Body of pancreas (tissue), 4 donors: ENCODE results near the gene NLGN1. TPM values are rescaled to one million over a fixed set of nuclear protein-coding genes. Genes with fewer than 3 reads are reported as not detected.
"Not testable (repeated sequence)": the region's sequence is repeated elsewhere in the genome, so short reads cannot be mapped to it uniquely, and the experiment has no call there.

Experiments
- ATAC-seq: fragments of 150-250 bp; one replicate; pipeline ENCODE4 v1.9.1; 2016
- DNase-seq, 4 donors: peaks; one replicate each; pipeline ENCODE4 v3.0.0-alpha.2; 2019
- H3K27ac ChIP-seq, 4 donors: fragments of 200-600 bp; sonication (generic); 1 replicate in 3 of 4; 2 replicates in 1 of 4; pipeline versions ENCODE4 v1.5.1 to v1.6.1; 2016 to 2019; ENCODE audit warnings: mild to moderate bottlenecking in 1 of 4, mixed read lengths in 1 of 4, moderate library complexity in 1 of 4
- H3K27me3 ChIP-seq, 2 donors: fragments of 200-600 bp; sonication (generic); one replicate each; pipeline ENCODE4 v1.6.0; 2016; ENCODE audit warnings: mild to moderate bottlenecking in 1 of 2
- H3K36me3 ChIP-seq, 2 donors: fragments of 200-600 bp; sonication (generic); replicated peaks in 1 of 2; 2 replicates each; pipeline ENCODE4 v1.5.1; 2016; ENCODE audit warnings: low read depth in 2 of 2; ENCODE audit not compliant: insufficient read depth in 1 of 2
- H3K4me1 ChIP-seq: fragments of 200-600 bp; sonication (generic); one replicate; pipeline ENCODE4 v1.6.0; 2016
- H3K4me3 ChIP-seq, 2 donors: fragments of 200-600 bp; sonication (generic); 1 replicate in 1 of 2; 2 replicates in 1 of 2; pipeline ENCODE4 v1.5.1; 2016 to 2019
- H3K9me3 ChIP-seq, 3 donors: fragments of 200-600 bp; sonication (generic); 1 replicate in 2 of 3; 2 replicates in 1 of 3; pipeline ENCODE4 v1.5.1; 2016
- CTCF ChIP-seq, 7 experiments: fragments of 450-650 bp in 4 of 7; fragments of 200-600 bp in 3 of 7; sonication (generic) in 3 of 7; IDR thresholded peaks; one replicate each; pipeline ENCODE4 v1.5.1; 2016 to 2019; ENCODE audit warnings: antibody characterized with exemption in 7 of 7
- POLR2A ChIP-seq, 3 donors: fragments of 450-650 bp; IDR thresholded peaks; one replicate each; pipeline ENCODE4 v1.6.1; 2016; ENCODE audit warnings: antibody characterized with exemption in 3 of 3, mild to moderate bottlenecking in 2 of 3
- WGBS, 2 donors: methylation state at CpG; one replicate each; pipeline ENCODE4 v1.1.5; 2017; 5-methylcytosine and 5-hydroxymethylcytosine counted together
- intact Hi-C: fragments of 100-400 bp; cut with DNase I; formaldehyde crosslinking; loops from one replicate; pipeline ENCODE4 v1.15.1; 2023
- total RNA-seq, 2 donors: library from RNA; depleted of rRNA; stranded (reverse); fragments of >200 nt; gene quantifications; one replicate each; pipeline ENCODE4 v1.1.0, GENCODE V29; 2016

Gene NLGN1
- total RNA-seq, 2 donors from 2014 or later = 0.52 to 1.3 TPM

GRCh38 chr3:173588556-173588955 is 191.0 kb downstream of the NLGN1 start:
- Histone ChIP-seq H3K4me3 (no peak overlapping the region), H3K4me1 (peaks cover 15% of the 10 kb centered on the region), H3K9me3 (no peaks in the 10 kb centered on the region), H3K36me3 (no peaks in the 10 kb centered on the region), H3K27ac (no peak overlapping the region), H3K27me3 (peaks cover 0 to 5% of the 10 kb centered on the region in 2 donors)
- intact Hi-C loops = no loop called here
- WGBS, 2 donors = 63 to 66% methylated on average over 3 of the region's 3 CpGs
- ATAC-seq (no peak), DNase-seq (no peak)
- TF ChIP-seq CTCF (IDR thresholded peaks at IDR 0.05) = no peak
- no peak for TF ChIP-seq POLR2A (IDR thresholded peaks at IDR 0.05)

- 93 to 96% methylated on average over 1 of the region's 1 CpG for WGBS, 2 donors
- TF ChIP-seq CTCF (IDR thresholded peaks at IDR 0.05) (no peak), POLR2A (IDR thresholded peaks at IDR 0.05) (no peak)
- Histone ChIP-seq H3K27ac (no peak overlapping the region), H3K4me3 (no peak overlapping the region), H3K27me3 (peaks cover 0 to 5% of the 10 kb centered on the region in 2 donors), H3K4me1 (peaks cover 15% of the 10 kb centered on the region), H3K36me3 (no peaks in the 10 kb centered on the region), H3K9me3 (no peaks in the 10 kb centered on the region)
- no peak for DNase-seq
- intact Hi-C loops = no loop called here
- ATAC-seq = no peak
Observed at GRCh38 chr3:173589116-173589515, 191.6 kb downstream of the NLGN1 start.

GRCh38 chr3:173591401-173591800 is 193.9 kb downstream of the NLGN1 start:
- TF ChIP-seq CTCF (IDR thresholded peaks at IDR 0.05) (no peak), POLR2A (IDR thresholded peaks at IDR 0.05) (no peak)
- Histone ChIP-seq H3K4me1 (no peaks in the 10 kb centered on the region), H3K36me3 (no peaks in the 10 kb centered on the region), H3K27me3 (no peaks in the 10 kb centered on the region), H3K27ac (no peak overlapping the region), H3K9me3 (no peaks in the 10 kb centered on the region), H3K4me3 (no peak overlapping the region)
- WGBS, 2 donors = 75 to 76% methylated on average over 2 of the region's 2 CpGs
- no peak for DNase-seq
- no peak for ATAC-seq
- intact Hi-C loops = no loop called here

GRCh38 chr3:173594881-173595280 is 197.3 kb downstream of the NLGN1 start:
- H3K4me1 ChIP-seq, H3K4me3 ChIP-seq, intact Hi-C loops, ATAC-seq, H3K27me3 ChIP-seq, H3K9me3 ChIP-seq, DNase-seq, H3K27ac ChIP-seq, H3K36me3 ChIP-seq: not testable (repeated sequence)
- WGBS, 2 donors = 35 to 52% methylated on average over 1 to 3 of the region's 3 CpGs

- 45 to 59% methylated on average over 2 of the region's 2 CpGs for WGBS, 2 donors
- no peak for ATAC-seq
- DNase-seq = no peak
- Histone ChIP-seq H3K27ac (no peak overlapping the region), H3K4me1 (no peaks in the 10 kb centered on the region), H3K4me3 (no peak overlapping the region), H3K36me3 (no peaks in the 10 kb centered on the region), H3K27me3 (no peaks in the 10 kb centered on the region), H3K9me3 (no peaks in the 10 kb centered on the region)
- TF ChIP-seq CTCF (IDR thresholded peaks at IDR 0.05) = no peak
- TF ChIP-seq POLR2A (IDR thresholded peaks at IDR 0.05) = no peak
- intact Hi-C loops = no loop called here
Observed at GRCh38 chr3:173599673-173600072, 202.1 kb downstream of the NLGN1 start.
